SIG-M5 treated with dmso at 0.1 percent for 504 hours (cell line): Measurements from ENCODE around the gene CACNA1C.

Source experiments
- DNase-seq: peaks from one replicate; lab custom pipeline; 2025; ENCODE audit not compliant: unreplicated experiment; lab: John Stamatoyannopoulos, UW

Gene CACNA1C

DNA sequence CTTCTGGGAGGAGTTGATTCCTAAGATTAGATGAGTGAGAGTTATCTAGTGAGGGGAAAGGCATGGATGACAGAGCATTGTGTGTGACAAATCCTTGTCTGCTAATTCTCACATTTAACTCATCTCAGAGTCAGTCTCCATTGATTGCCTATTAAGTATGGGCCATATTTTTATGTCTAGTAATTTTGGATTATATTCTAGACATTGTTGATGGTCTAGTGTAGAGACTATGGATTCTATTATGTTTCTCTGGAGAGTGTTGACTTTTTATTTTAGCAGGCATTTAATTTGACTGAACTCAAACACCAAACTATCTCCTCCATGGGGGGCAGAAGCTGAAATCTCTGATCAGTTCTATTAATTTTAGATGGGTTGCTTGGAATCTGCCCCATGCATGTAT lies 114.4 kb downstream of the CACNA1C start:
- DNase-seq, result no peak

DNA sequence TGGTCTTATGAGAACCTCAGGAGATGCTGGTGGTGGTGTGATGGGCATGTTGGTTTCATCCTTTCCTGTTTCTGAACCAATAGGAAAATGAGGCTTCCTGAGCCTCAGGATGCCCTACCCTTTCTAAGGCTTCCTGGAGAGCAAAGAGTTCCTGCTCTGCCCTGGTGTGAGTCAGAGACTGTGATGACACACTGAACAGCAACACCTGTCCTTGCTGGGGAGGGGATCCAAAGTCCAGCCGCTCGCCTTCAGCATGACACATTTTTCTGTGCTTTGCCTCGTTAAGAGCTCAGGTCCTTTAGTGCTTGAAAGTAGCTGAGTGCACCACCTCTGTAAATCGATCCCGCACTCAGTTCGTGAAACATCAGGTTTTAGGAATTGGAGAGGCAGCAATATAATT lies 116.0 kb downstream of the CACNA1C start:
- DNase-seq, result no peak

DNA sequence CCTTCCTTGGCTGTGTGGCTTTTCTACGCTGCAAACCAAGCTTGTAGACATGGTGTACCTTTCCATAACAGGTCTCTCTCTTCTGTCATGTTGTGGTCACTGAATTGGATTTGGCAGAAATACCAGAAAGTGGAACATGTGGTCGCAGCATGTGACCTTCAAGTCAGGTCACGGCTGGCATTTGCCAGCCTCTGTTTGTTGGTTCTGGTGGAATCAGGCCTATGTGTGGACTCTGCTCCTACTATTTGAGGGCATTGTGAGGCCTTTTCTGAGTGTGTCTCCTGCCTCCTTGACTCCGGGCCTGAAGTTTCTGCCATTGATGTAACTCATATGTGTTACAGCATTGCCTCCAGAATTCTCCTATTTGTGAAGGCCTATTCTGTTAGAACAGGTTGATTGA lies 116.7 kb downstream of the CACNA1C start:
- DNase-seq, result no peak

DNA sequence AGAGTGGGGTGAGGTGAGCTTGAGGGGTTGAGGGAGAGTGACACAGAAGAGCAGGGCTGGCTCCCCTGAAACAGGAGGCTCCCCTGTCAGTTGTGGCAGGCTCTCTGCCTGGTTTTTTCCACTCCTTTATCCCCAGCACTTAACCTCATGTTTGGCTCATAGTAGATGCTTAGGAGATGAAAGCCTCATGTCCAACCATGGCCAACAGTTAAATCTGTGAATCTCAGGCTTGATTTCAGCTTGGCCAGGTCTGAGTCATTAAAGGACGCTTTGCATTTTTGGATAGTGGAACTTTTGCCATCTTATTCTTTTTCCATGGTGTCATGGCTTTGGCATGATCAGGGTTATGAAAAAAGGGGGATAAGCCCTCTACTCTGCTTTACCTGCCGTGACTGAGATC lies 117.2 kb downstream of the CACNA1C start:
- DNase-seq, result no peak

DNA sequence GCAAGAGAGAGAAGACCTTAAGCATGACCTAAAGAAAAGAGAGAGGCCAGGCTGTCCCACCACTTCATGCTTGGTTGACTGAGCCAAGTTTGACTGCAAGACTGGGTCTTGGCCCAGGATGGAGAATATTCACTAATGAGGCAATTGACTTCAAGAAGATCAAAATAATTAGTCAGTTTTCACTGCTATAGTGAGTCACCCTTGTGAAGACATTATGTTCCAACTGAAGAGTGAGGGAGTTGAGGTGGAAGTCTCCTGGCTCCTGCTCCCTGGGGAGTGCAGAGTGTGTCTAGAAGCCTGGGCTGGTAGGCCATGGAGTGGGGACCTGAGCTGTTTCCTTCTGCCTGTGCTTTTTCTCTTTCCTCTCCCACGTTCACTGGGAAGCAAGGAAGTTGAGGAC lies 117.6 kb downstream of the CACNA1C start:
- DNase-seq, result no peak

DNA sequence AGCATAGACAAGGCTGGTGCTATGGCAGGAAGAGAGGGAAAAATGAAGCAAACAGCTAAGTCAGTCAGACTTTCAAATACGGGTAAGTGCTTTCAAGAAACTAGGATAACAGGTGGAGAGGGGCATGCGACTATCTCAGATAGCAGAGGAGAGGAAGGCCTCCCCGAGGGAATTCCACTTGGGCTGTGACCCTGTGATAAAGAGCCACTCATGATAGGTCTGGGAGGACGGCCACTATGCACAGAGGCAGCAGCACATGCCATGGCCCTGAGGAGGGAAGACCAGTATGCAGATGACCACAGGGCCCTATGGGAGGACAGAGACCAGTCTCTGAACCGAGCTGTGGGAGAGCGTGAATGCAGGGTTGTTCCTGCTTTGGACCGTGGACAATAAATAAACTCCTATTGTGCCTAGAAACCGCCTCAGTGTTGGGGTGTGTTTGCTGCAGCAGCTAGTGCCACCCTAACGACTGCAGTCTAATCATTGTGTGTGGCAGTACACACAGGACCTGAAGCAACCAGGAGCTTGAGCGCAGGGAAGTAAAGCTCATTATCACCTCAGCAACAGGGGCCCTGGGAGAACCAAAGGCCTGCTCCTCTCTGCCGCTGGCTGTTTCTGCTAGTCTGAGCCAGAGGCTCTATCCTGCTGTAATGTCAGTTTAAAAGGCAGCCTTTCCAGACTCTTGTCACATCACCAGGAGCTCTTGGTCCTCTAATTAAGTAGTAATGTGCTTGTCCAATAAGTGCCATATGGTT lies 119.1 kb downstream of the CACNA1C start:
- DNase-seq, result no peak

DNA sequence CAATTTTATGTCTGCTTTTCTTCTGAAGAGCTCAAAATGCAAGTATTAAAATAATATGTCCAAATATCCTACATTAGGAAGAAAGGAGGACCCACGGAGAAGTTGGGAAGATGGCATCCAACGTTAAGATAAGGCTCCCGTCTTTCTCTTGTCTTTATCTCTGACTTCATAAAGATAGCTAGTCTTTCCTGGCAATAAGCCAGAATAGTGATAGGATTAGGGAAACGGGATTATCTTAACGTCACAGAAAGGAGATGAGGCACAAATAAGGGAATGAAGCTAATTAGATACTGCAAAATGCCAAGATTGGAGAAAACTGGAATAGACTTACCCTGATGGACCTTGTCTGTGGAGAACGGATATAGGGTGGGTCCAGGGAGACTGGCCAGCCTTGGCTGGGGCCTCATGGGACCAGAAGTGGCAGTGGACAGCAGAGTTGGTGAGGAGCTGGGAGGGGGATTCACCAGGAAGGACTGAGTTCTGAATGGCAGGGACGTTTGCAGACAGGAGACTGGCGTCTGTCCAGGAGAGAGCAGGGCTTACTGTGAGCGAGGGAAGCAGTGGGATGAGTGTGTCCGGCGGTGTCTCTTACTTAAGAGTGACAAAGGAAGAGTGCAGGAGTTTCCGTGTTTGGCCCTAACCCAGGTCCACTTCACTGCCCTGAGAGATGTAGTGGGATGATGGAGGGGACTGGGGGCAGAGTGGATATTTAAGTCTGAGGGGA lies 119.9 kb downstream of the CACNA1C start:
- no peak for DNase-seq

DNA sequence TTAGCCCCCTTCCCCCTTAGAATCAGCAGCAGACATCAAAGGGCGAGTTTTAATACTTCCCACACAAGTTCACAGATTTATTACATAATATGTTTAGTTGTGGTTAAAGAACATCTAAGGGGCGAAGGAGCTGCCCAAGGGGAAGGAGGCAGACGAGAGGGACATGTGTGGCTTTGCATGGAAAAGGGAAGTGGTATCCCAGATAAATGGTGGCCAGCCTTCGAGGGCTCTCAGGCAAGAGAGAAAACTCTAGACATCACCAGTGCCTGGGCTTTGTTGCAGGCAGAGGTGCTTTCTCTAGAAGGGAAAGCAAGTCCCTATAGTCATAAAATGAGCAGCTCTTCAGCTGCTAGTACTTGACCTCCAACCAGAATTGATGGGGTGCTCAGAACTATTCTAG lies 121.2 kb downstream of the CACNA1C start:
- no peak for DNase-seq

DNA sequence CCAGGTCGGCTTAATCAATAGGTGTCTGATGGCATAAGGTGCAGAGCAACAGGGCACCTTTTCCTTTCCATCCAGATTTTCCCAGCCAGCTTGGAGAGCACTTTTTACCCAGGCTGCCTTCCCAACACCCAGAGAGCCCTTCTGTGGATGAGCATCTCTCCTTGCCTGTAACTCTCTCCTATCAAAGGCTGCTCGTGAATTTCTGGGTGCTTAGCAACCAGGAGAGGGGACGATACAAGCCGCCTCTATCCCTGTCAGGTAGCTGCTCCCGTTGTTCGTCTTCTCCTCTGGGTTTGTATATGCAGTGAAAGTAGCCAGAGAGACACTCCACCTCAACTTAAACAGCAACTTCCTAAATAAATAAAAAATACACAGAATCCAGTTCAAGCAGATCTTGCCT lies 124.2 kb downstream of the CACNA1C start:
- no peak for DNase-seq

DNA sequence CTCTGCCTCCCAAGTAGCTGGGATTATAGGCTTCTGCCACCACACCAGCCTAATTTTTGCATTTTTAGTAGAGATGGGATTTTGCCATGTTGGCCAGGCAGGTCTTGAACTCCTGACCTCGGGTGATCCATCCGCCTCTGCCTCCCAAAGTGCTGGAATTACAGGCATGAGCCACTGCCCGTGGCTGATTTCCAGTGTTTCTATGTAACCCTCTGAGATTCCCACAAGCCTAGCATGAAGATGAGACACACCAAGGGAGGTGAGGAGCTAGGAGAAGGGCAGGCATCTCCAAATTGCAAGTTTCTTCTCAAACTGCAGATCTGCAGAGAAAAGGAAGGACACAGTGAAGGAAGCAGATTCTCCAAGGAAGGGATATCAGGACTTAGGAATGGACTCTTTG lies 125.0 kb downstream of the CACNA1C start:
- DNase-seq, result no peak

DNA sequence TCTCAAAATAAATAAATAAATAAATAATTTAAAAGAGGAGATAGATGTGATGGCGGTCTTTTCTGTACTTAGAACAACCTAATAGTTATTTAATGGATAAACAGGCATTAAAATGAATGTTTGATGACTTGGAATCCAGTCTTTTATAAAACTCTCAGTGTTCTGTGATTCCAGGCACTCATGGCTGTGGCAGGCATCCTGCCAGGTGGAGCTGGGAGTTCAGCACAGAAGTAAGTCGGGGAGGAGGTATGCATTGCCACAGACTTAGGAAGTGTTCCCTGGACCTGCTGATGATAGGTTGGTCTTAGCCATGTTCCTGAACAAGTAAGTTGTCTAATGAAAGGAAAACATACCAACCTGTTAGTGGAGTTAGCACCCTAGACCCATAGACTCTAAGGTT lies 126.3 kb downstream of the CACNA1C start:
- DNase-seq, result no peak

DNA sequence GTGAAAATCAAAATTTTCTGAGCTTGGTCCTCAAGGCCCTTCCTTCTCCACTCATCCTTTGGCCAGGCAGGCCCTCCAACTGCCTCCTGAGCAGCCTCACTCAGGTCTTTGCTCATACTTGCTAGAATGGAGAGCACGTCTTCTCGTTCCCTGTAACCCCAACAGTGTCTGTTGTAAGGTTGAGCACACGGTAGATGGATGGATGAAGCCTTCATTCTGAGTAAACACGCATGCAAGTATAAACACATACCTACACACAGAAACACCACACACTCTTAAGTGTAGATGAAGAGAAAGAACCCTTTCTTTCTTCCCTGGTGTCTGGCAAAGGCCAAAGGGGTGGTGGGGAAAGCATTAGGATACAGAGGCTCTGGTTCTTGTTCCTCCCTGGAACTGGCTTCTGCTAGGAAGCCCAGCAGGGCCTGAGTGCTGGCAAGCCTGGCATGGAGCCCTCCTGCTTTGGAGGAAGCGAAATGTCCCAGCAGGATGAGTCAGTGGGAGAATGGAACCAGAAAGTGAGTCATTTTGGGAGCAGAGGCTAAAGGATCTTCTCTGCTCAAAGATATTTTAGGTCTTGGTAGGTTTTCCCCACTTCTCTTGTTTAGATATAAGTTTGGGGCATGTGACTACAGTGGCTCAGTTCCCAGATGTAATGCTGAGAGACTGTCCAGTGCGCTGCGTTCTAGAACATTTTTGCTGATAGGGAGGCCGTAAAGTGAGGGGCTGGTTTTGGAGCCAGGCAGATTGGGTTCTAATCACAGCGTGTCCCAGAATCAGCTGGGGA lies 127.4 kb downstream of the CACNA1C start:
- DNase-seq, result no peak

DNA sequence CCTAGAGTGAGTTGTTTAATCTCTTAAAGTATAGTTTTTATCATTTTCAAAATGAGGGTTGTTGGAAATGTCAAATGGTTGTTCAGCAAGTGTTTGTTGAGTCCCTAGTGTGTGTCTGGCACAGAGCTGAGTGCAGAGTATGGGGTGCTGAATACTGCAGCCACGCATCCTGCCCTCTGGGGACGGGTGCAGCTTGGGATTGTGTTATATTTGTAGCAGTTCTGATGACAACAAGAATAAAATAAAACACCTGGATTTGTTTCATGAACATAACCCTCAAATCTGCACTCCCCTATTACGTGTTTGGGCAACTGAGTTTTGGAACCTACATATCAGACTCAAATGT lies 127.9 kb downstream of the CACNA1C start:
- no peak for DNase-seq

DNA sequence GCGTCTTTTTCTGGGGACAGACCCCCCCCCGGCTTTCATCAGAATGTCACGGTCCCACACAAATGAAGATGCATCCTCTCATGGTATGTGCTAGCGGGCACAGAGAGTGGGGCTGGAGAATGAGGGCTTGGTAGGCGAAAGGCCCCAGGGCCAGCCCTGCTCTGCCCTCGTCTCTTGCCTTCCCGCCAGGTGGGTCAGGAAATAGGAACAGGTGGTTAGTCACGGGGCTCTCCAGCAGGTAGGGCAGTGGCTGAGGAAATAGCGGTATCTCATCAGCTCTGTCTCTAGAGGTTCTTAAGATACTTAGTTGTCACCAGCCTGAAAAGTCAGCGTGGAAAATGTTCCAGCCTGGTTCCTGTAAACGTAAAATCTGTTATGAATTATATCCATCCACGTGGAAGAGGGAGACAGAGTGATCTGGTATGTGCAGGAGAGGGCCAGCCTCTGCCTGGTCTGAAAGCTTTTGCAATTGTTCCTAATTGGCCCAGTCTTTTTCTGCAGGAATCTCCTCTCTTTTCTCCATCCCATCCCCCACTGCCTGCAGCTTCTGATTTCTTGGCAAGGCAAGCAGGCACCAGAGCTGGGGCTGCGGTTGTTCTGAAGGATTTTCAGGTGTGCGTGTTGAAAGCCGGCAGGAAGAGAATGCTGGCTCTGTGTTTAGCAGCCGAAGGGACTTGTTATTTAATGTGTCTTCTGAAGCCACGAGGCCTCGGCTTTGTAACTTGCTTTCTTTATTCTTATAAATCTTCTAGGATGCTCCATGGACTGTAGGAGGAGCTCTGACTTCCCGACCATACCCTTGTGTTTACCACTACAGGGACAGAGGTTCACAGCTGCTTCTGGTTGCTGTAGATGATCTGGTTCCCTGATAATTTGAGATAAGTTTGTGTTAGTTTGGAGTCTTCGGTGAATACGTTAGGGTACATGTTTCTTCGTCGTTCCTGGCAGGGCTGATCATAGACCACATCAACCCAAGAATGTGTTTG lies 131.1 kb downstream of the CACNA1C start:
- DNase-seq, result peak; percentile 9

DNA sequence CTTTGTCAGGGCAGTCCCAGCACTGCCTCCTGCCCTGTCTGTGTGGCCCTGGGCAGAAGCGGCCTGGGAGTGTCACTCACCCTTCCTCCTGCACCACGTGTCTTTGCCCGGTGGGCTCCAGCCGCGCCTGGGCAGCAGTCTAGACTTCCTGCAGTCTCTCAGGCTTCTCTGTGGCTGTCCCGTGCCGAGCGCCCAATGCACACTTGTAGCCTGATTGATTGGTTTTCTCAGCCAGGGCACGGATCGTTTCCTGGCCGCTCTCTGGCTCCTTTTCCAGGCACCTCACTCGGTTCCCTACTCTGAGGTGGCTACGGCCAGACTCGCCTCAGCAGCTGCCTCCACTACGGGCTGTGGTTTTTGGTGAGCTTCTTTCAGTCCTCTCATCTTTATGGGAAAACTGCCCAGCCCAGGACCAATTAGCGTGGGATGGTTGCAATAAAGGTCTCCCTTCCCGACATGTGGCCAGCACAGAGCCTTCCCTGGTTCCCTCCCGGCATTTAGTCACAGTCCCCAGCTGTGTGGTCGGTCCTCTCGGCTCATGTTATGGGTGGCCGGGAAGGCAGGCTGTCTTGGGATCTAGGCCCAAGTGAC lies 133.1 kb downstream of the CACNA1C start:
- no peak for DNase-seq

DNA sequence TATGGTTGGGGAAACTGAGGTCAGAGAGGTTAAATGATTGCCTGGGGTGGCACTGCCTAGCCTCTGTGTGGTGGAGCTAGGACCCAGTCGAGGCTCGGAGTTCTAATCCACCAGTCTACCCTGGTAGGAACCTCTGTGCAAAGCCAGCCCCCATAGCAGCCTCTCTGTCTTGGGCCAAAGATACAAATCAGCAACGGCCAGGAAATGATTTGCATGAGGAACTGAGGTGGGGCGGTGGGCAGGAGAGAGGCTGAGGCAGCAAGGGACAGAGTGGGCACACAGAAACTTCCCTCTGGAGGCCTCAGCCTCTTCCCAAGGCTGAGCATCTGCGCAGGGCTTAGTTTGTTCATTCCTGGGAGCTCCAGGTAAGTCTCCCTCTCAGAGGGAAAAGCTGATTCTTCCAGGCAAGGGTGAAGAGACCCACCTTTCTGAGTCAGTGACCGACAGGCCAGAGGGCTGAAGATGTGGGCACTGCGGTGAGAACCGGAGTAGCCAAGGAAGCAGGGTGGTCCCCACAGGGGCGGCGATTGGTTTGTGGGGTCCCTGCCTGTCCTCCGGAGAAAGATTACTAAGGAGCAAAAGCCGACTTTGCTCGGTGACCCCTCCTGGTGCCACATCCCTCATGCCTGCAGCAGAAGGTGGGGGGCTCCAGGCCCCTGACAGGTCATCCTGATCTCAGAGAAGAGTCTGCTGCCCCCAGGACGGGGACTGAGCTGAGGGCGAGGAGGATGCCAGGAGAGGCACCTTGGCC lies 134.6 kb downstream of the CACNA1C start:
- no peak for DNase-seq

DNA sequence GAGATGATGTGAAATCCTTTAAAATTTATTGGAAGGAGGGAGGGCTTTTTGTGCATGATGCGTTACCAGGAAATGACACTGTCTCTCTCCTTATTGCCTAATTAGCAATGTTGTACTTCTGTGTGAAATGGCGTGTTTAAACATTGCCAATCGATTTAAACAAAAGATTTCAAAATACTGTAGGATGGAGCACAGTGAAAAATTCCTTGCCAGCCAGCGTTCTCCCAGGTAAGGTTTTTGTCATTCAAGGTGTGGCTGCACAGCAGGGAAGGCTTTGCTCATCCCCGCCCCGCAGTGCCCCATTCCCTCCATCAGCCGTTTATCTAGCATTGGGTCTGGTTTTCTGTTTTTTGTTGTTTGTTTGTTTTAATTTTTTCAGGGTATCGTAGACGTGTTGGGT lies 137.3 kb downstream of the CACNA1C start:
- DNase-seq, result no peak

DNA sequence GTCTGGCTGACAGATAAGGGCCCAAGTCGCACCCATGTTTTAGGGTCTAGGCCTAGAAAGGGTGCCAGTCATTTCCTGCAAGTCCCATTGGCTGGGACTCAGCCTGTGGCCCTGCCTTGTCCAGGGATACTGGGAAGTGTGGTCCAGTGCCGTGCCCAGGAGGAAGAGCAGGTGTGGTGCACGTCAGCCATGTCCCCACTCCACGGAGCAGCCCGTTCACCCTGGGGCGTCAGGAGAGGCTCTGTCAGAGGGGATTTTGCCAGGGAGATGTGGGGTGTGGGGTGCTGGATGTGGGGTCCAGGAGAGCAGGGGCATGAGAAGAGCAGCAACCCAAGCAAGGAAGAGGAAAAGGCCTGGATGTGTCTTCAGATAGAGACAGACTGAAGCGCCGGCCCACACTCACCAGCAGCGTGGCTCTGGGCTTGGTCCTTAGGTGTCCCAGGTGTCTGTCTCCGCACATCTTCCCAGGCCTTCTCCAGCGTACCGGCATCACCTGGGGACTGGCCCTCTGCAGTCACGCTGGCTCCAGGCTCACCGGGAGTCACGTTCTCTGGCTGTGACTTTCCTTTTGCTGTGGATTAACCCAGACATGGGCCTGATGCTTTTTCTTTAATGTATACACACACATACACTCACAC lies 138.2 kb downstream of the CACNA1C start:
- DNase-seq, result no peak

DNA sequence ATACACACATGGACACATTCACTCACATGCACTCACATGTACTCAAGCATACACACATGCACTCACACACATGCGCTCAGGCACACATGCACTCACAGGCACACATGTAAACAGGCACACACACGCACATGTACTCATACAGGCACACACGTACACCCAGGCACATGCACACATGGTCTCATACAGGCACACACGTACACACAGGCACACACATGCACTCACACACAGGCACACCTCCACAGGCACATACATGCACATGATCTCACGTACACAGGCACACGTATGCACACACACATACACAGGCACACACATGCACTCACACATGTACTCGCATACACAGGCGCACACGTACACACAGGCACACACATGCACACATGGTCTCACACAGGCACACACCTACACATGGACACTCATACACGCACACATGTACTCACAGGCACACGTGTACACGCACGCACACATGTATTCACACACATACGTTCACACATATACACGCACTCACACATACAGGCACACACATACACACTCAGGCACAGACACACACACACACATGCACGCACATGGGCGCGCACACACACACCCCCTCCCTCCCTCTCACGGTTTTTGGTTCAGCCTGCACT lies 138.9 kb downstream of the CACNA1C start:
- no peak for DNase-seq
